Neural progenitor cell (in vitro differentiated cells): ENCODE measurements around the gene ZNF649.

Source experiments
- CTCF ChIP-seq: fragments of 200-600 bp; sonication (generic); IDR thresholded peaks from 2 replicates; pipeline ENCODE4 v1.5.1; 2017; ENCODE audit warnings: antibody characterized with exemption, mild to moderate bottlenecking
- EZH2 ChIP-seq: fragments of 200-600 bp; sonication (generic); IDR thresholded peaks from 2 replicates; pipeline ENCODE4 v1.6.1; 2017; ENCODE audit warnings: antibody characterized with exemption, mild to moderate bottlenecking, moderate library complexity
- EZH2phosphoT487 ChIP-seq: fragments of 200-600 bp; sonication (generic); IDR thresholded peaks from 2 replicates; pipeline ENCODE4 v1.6.1; 2017; ENCODE audit warnings: antibody characterized with exemption

GRCh38 chr19:51889934-51890333 lies 14.9 kb downstream of the ZNF649 start:
- TF ChIP-seq EZH2 (no peak), CTCF (no peak), EZH2phosphoT487 (no peak)
